NB4 (cell line): ENCODE data around the gene TMEM204.

Experiments
- DNase-seq: peaks from one replicate; pipeline ENCODE4 v3.0.0; 2010; ENCODE audit warnings: low read depth
- H3K4me3 ChIP-seq: one replicate; pipeline ENCODE4 v1.5.1; 2011; ENCODE audit warnings: mild to moderate bottlenecking, low read depth, low read length, moderate library complexity
- MYC ChIP-seq: IDR thresholded peaks from 2 replicates; pipeline ENCODE4 v1.6.1; 2011; ENCODE audit warnings: low read depth, low read length
- POLR2A ChIP-seq: IDR thresholded peaks from 2 replicates; pipeline ENCODE4 v1.6.1; 2011; ENCODE audit warnings: mild to moderate bottlenecking; ENCODE audit not compliant: insufficient read length; ENCODE audit errors: extremely low read depth
- TF ChIP-seq, protein P1 (sequence below): IDR thresholded peaks from one replicate; pipeline ENCODE4 v1.5.1; 2012; ENCODE audit warnings: low read depth, low read length
- TF ChIP-seq, protein P2 (sequence below): IDR thresholded peaks from 2 replicates; pipeline ENCODE4 v1.6.1; 2011; ENCODE audit warnings: low read depth, low read length

Gene TMEM204

GRCh38 chr16:1560153-1560552 is 26.7 kb downstream of the TMEM204 start:
- no peak for DNase-seq
- no peak overlapping the region for H3K4me3 ChIP-seq
- TF ChIP-seq, protein P1, sequence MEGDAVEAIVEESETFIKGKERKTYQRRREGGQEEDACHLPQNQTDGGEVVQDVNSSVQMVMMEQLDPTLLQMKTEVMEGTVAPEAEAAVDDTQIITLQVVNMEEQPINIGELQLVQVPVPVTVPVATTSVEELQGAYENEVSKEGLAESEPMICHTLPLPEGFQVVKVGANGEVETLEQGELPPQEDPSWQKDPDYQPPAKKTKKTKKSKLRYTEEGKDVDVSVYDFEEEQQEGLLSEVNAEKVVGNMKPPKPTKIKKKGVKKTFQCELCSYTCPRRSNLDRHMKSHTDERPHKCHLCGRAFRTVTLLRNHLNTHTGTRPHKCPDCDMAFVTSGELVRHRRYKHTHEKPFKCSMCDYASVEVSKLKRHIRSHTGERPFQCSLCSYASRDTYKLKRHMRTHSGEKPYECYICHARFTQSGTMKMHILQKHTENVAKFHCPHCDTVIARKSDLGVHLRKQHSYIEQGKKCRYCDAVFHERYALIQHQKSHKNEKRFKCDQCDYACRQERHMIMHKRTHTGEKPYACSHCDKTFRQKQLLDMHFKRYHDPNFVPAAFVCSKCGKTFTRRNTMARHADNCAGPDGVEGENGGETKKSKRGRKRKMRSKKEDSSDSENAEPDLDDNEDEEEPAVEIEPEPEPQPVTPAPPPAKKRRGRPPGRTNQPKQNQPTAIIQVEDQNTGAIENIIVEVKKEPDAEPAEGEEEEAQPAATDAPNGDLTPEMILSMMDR: no peak

DNA sequence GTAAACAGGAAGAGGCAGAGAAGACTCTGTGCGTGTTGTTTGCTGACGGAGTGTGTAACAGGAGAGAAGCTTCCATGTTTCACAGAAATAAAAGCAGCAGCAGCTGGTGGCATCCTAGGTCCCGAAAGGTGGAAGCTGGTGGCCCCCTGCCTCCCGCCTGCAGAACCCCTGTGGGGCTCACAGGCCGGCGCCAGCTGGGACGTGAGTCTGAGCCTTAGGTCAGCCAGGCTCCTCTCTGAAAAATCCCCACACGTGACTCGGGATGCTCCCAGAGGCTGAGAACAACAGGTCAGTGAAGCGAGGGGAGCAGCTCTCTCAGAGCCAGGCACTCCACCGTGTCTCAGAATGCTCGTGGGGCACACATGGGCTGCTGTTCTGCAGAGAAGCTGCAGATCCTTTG is 27.4 kb downstream of the TMEM204 start:
- DNase-seq: no peak
- no peak overlapping the region for H3K4me3 ChIP-seq
- TF ChIP-seq, protein P1: no peak
- TF ChIP-seq, protein P2, sequence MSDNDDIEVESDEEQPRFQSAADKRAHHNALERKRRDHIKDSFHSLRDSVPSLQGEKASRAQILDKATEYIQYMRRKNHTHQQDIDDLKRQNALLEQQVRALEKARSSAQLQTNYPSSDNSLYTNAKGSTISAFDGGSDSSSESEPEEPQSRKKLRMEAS: no peak
- TF ChIP-seq POLR2A (no peak), MYC (no peak)

GRCh38 chr16:1561266-1561665 is 27.8 kb downstream of the TMEM204 start:
- no peak overlapping the region for H3K4me3 ChIP-seq
- TF ChIP-seq POLR2A (no peak), MYC (no peak)
- TF ChIP-seq, protein P1: no peak
- TF ChIP-seq, protein P2: no peak
- no peak for DNase-seq

- no peak for TF ChIP-seq MYC
- TF ChIP-seq, protein P1: no peak
- TF ChIP-seq POLR2A: no peak
- TF ChIP-seq, protein P2: no peak
- no peak overlapping the region for H3K4me3 ChIP-seq
- no peak for DNase-seq
These were observed 28.4 kb downstream of the TMEM204 start for GRCh38 chr16:1561836-1562235.

DNA sequence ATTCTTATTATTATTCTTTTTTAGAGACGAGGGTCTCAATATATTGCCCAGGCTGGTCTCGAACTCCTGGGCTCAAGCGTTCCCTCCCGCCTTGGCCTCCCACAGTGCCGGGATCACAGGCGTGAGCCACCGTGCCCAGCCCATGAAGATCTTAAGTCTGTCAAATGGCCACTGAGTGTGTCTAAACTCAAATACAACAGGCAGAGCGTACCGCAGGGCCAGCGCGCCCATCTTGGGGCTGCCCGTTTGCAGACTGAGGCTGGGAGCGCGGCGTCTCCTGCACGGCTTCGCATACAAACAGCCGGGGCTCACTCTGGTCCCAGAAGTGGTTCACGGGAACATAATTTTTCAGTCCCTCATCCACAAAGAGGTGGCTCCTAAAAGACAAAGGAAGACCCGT is 30.3 kb downstream of the TMEM204 start:
- no peak overlapping the region for H3K4me3 ChIP-seq
- no peak for DNase-seq
- TF ChIP-seq, protein P2: no peak
- TF ChIP-seq, protein P1: no peak
- TF ChIP-seq MYC: no peak
- no peak for TF ChIP-seq POLR2A

GRCh38 chr16:1564325-1564724 is 30.9 kb downstream of the TMEM204 start:
- TF ChIP-seq, protein P2: no peak
- TF ChIP-seq POLR2A (no peak), MYC (no peak)
- TF ChIP-seq, protein P1: peak; percentile 23
- H3K4me3 ChIP-seq: no peak overlapping the region
- peak; percentile 29 for DNase-seq
